ENCODE results near the gene SRL.
"Not testable (repeated sequence)": the region's sequence is repeated elsewhere in the genome, so short reads cannot be mapped to it uniquely, and the experiment has no call there.

The SRL gene

GRCh38 chr16:4159726-4160125 is 82.2 kb downstream of the SRL start:
- no peak for TF ChIP-seq ZNF274 (IDR thresholded peaks at IDR 0.05; ENCODE audit: low read depth, low read length)
- no peak overlapping the region for H3K4me3 ChIP-seq (ENCODE audit: low read length)

GRCh38 chr16:4158143-4159093 is 83.5 kb downstream of the SRL start:
- no peak overlapping the region for H3K4me3 ChIP-seq (ENCODE audit: low read length)
- no peak for TF ChIP-seq ZNF274 (IDR thresholded peaks at IDR 0.05; ENCODE audit: low read depth, low read length)

GRCh38 chr16:4157376-4157825 is 84.5 kb downstream of the SRL start:
- no peak for TF ChIP-seq ZNF274 (IDR thresholded peaks at IDR 0.05; ENCODE audit: low read depth, low read length)
- H3K4me3 ChIP-seq (ENCODE audit: low read length) = no peak overlapping the region

GRCh38 chr16:4156503-4156902 is 85.4 kb downstream of the SRL start:
- H3K4me3 ChIP-seq (ENCODE audit: low read length) = not testable (repeated sequence)

GRCh38 chr16:4153364-4153763 is 88.5 kb downstream of the SRL start:
- not testable (repeated sequence) for H3K4me3 ChIP-seq (ENCODE audit: low read length)

- H3K4me3 ChIP-seq (ENCODE audit: low read length) = no peak overlapping the region
- TF ChIP-seq ZNF274 (IDR thresholded peaks at IDR 0.05; ENCODE audit: low read depth, low read length) = no peak
These were observed 89.6 kb downstream of the SRL start for GRCh38 chr16:4152267-4152666.

GRCh38 chr16:4147236-4147635 is 94.6 kb downstream of the SRL start:
- TF ChIP-seq ZNF274 (IDR thresholded peaks at IDR 0.05; ENCODE audit: low read depth, low read length) = no peak
- H3K4me3 ChIP-seq (ENCODE audit: low read length) = no peak overlapping the region

- H3K4me3 ChIP-seq (ENCODE audit: low read length) = no peak overlapping the region
- TF ChIP-seq ZNF274 (IDR thresholded peaks at IDR 0.05; ENCODE audit: low read depth, low read length) = no peak
These were observed 99.6 kb downstream of the SRL start for GRCh38 chr16:4142268-4142667.

- TF ChIP-seq ZNF274 (IDR thresholded peaks at IDR 0.05; ENCODE audit: low read depth, low read length) = no peak
- no peak overlapping the region for H3K4me3 ChIP-seq (ENCODE audit: low read length)
These were observed 100.3 kb downstream of the SRL start for GRCh38 chr16:4141604-4142003.

GRCh38 chr16:4140652-4141051 is 101.2 kb downstream of the SRL start:
- no peak for TF ChIP-seq ZNF274 (IDR thresholded peaks at IDR 0.05; ENCODE audit: low read depth, low read length)

GRCh38 chr16:4139968-4140367 is 101.9 kb downstream of the SRL start:
- no peak overlapping the region for H3K4me3 ChIP-seq (ENCODE audit: low read length)
- no peak for TF ChIP-seq ZNF274 (IDR thresholded peaks at IDR 0.05; ENCODE audit: low read depth, low read length)

More at GRCh38 chr16:4140652-4141051, 101.2 kb downstream of the SRL start:
- no peak overlapping the region for H3K4me3 ChIP-seq (ENCODE audit: low read length)

Measured in GM08714 (cell line).